Measurements from ENCODE around the gene ACSS3. TPM values are rescaled to one million over a fixed set of nuclear protein-coding genes. Genes with fewer than 3 reads are reported as not detected.

ACSS3 gene
- total RNA-seq, 1 donor from 2014 or later: 23.4 TPM

GRCh38 chr12:81085832-81086231 is 8.0 kb downstream of the ACSS3 start:
- Mint-ChIP-seq H3K27me3 (ENCODE audit: low read depth) (no peaks in the 10 kb centered on the region), H3K36me3 (no peaks in the 10 kb centered on the region), H3K4me1 (peaks cover 35% of the 10 kb centered on the region), H3K4me3 (no peak overlapping the region), H3K27ac (no peak overlapping the region), H3K9me3 (peaks cover 4% of the 10 kb centered on the region)
- TF ChIP-seq CTCF (IDR thresholded peaks at IDR 0.05; ENCODE audit: unreplicated experiment): no peak
- no peak for DNase-seq (ENCODE audit: low spot score in 2 of 2, unreplicated experiment in 2 of 2)

DNA sequence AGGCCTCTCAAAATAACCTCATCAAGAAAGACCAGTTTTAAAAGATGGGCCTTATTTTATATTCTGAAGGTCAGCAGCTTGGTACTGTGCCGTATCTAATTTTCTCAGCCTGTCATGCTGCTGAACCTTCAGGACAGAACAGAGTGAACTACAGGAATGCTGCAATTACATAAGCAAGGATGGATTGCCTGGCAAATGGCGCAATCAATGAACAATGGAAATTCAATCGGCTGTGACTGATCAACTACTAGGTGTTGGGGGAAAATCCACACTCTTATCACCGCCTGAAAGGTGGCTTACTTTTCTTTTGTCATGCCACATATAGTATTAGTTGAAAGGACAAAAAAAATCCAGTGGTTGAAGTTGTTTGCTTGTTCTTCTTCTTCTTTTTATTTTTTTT is 8.5 kb downstream of the ACSS3 start:
- Mint-ChIP-seq H3K27me3 (ENCODE audit: low read depth) (no peaks in the 10 kb centered on the region), H3K9me3 (peaks cover 4% of the 10 kb centered on the region), H3K36me3 (no peaks in the 10 kb centered on the region), H3K4me1 (peaks cover 33% of the 10 kb centered on the region), H3K4me3 (no peak overlapping the region), H3K27ac (no peak overlapping the region)
- no peak for DNase-seq (ENCODE audit: low spot score in 2 of 2, unreplicated experiment in 2 of 2)
- no peak for TF ChIP-seq CTCF (IDR thresholded peaks at IDR 0.05; ENCODE audit: unreplicated experiment)

GRCh38 chr12:81088221-81088620 is 10.3 kb downstream of the ACSS3 start:
- Mint-ChIP-seq H3K4me3 (no peak overlapping the region), H3K27me3 (ENCODE audit: low read depth) (no peaks in the 10 kb centered on the region), H3K27ac (no peak overlapping the region), H3K36me3 (no peaks in the 10 kb centered on the region), H3K9me3 (no peaks in the 10 kb centered on the region), H3K4me1 (peaks cover 27% of the 10 kb centered on the region)
- no peak for TF ChIP-seq CTCF (IDR thresholded peaks at IDR 0.05; ENCODE audit: unreplicated experiment)
- DNase-seq (ENCODE audit: low spot score in 2 of 2, unreplicated experiment in 2 of 2): no peak

GRCh38 chr12:81089412-81089811 is 11.5 kb downstream of the ACSS3 start:
- Mint-ChIP-seq H3K27me3 (ENCODE audit: low read depth) (no peaks in the 10 kb centered on the region), H3K9me3 (no peaks in the 10 kb centered on the region), H3K4me1 (peaks cover 22% of the 10 kb centered on the region), H3K36me3 (no peaks in the 10 kb centered on the region), H3K27ac (no peak overlapping the region), H3K4me3 (no peak overlapping the region)
- no peak for TF ChIP-seq CTCF (IDR thresholded peaks at IDR 0.05; ENCODE audit: unreplicated experiment)
- DNase-seq (ENCODE audit: low spot score in 2 of 2, unreplicated experiment in 2 of 2): no peak

- Mint-ChIP-seq H3K36me3 (no peaks in the 10 kb centered on the region), H3K4me3 (no peak overlapping the region), H3K9me3 (no peaks in the 10 kb centered on the region), H3K27ac (no peak overlapping the region), H3K4me1 (peaks cover 11% of the 10 kb centered on the region), H3K27me3 (ENCODE audit: low read depth) (no peaks in the 10 kb centered on the region)
- TF ChIP-seq CTCF (IDR thresholded peaks at IDR 0.05; ENCODE audit: unreplicated experiment): no peak
- DNase-seq (ENCODE audit: low spot score in 2 of 2, unreplicated experiment in 2 of 2): no peak
Observed at GRCh38 chr12:81092053-81092452, 14.2 kb downstream of the ACSS3 start.

GRCh38 chr12:81094718-81095360 is 17.0 kb downstream of the ACSS3 start:
- no peak for DNase-seq (ENCODE audit: low spot score in 2 of 2, unreplicated experiment in 2 of 2)
- TF ChIP-seq CTCF (IDR thresholded peaks at IDR 0.05; ENCODE audit: unreplicated experiment): no peak
- Mint-ChIP-seq H3K9me3 (no peaks in the 10 kb centered on the region), H3K27ac (no peak overlapping the region), H3K36me3 (no peaks in the 10 kb centered on the region), H3K27me3 (ENCODE audit: low read depth) (no peaks in the 10 kb centered on the region), H3K4me3 (no peak overlapping the region), H3K4me1 (peaks cover 1% of the 10 kb centered on the region)

Data from mesothelial cell of epicardium (in vitro differentiated cells).